Measurements from ENCODE around the gene PCGF2. TPM values are rescaled to one million over a fixed set of nuclear protein-coding genes. Genes with fewer than 3 reads are reported as not detected.
A peak's percentile ranks its signal among the peaks of the same experiment; 100 is the strongest.

The PCGF2 gene
- total RNA-seq, 1 donor = 3.3 TPM

GRCh38 chr17:38702916-38703741 is 45.0 kb downstream of the PCGF2 start:
- H3K9me3 ChIP-seq (ENCODE audit: low read depth, low read length) = no peaks in the 10 kb centered on the region
- H3K27me3 ChIP-seq (ENCODE audit: insufficient read depth, low read length) = no peaks in the 10 kb centered on the region
- H2AFZ ChIP-seq (ENCODE audit: low read length) = peak overlapping the region; percentile 91
- peak overlapping the region; percentile 91 for H3K4me3 ChIP-seq (ENCODE audit: insufficient read depth, low read length)
- H3K79me2 ChIP-seq (ENCODE audit: insufficient read depth, low read length) = peaks cover 28% of the 10 kb centered on the region
- H4K20me1 ChIP-seq (ENCODE audit: insufficient read depth, low read length) = peaks cover 21% of the 10 kb centered on the region
- H3K36me3 ChIP-seq (ENCODE audit: insufficient read depth, low read length) = peaks cover 5% of the 10 kb centered on the region
- DNase-seq (ENCODE audit: insufficient read length, low spot score, missing footprints) = peak; percentile 86
- H3K4me2 ChIP-seq (ENCODE audit: insufficient read depth, low read length) = peak overlapping the region; percentile 98
- peak overlapping the region; percentile 83 for H3K27ac ChIP-seq (ENCODE audit: low read depth, low read length)
- peaks cover 44% of the 10 kb centered on the region for H3K4me1 ChIP-seq (ENCODE audit: insufficient read depth, low read length)
- TF ChIP-seq, protein P1, sequence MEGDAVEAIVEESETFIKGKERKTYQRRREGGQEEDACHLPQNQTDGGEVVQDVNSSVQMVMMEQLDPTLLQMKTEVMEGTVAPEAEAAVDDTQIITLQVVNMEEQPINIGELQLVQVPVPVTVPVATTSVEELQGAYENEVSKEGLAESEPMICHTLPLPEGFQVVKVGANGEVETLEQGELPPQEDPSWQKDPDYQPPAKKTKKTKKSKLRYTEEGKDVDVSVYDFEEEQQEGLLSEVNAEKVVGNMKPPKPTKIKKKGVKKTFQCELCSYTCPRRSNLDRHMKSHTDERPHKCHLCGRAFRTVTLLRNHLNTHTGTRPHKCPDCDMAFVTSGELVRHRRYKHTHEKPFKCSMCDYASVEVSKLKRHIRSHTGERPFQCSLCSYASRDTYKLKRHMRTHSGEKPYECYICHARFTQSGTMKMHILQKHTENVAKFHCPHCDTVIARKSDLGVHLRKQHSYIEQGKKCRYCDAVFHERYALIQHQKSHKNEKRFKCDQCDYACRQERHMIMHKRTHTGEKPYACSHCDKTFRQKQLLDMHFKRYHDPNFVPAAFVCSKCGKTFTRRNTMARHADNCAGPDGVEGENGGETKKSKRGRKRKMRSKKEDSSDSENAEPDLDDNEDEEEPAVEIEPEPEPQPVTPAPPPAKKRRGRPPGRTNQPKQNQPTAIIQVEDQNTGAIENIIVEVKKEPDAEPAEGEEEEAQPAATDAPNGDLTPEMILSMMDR (IDR thresholded peaks at IDR 0.05; ENCODE audit: extremely low read depth, low read depth, low read length) = no peak

GRCh38 chr17:38702166-38702915 is 45.8 kb downstream of the PCGF2 start:
- H3K79me2 ChIP-seq (ENCODE audit: insufficient read depth, low read length) = peaks cover 24% of the 10 kb centered on the region
- H3K4me3 ChIP-seq (ENCODE audit: insufficient read depth, low read length) = peak overlapping the region; percentile 91
- TF ChIP-seq, protein P1 (IDR thresholded peaks at IDR 0.05; ENCODE audit: extremely low read depth, low read depth, low read length) = no peak
- peaks cover 44% of the 10 kb centered on the region for H3K4me1 ChIP-seq (ENCODE audit: insufficient read depth, low read length)
- peak; percentile 99 for DNase-seq (ENCODE audit: insufficient read length, low spot score, missing footprints)
- H3K27ac ChIP-seq (ENCODE audit: low read depth, low read length) = peak overlapping the region; percentile 83
- peak overlapping the region; percentile 82 for H2AFZ ChIP-seq (ENCODE audit: low read length)
- peaks cover 14% of the 10 kb centered on the region for H4K20me1 ChIP-seq (ENCODE audit: insufficient read depth, low read length)
- no peaks in the 10 kb centered on the region for H3K9me3 ChIP-seq (ENCODE audit: low read depth, low read length)
- H3K4me2 ChIP-seq (ENCODE audit: insufficient read depth, low read length) = peak overlapping the region; percentile 98
- no peaks in the 10 kb centered on the region for H3K36me3 ChIP-seq (ENCODE audit: insufficient read depth, low read length)
- H3K27me3 ChIP-seq (ENCODE audit: insufficient read depth, low read length) = no peaks in the 10 kb centered on the region

DNA sequence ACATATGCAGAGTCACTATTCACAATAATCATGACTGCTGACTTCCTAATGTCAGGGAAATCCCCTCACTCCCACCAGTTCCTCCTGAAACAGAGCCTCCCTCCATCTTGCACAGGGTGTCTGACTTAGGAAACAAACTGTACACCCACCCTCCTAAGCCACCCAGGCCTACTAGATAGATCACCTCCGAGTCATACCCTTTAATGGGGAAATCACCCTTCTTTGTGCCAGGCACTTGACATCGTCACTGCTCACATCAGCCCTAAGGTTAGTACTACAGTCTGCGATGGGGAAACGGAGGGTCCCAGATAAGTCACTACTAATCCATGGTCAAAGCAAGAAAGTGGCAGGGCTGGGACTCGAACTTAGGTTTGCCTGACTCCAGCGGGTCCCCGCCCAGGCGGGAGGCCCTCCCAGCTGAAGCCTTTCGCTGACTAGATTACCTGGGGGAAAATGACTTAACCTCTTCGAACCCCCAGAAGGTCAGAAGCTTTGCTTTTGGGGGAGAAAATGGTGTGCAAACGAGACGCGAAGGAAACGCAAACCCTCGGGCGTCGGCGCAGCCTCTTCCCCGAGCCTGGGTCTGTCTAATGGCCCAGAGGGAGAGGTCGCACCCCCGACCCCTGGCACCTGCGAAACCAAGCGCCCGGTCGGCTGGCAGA is 46.5 kb downstream of the PCGF2 start:
- Histone ChIP-seq H3K9me3 (ENCODE audit: low read depth, low read length) (no peaks in the 10 kb centered on the region), H3K4me1 (ENCODE audit: insufficient read depth, low read length) (peaks cover 39% of the 10 kb centered on the region), H4K20me1 (ENCODE audit: insufficient read depth, low read length) (peaks cover 6% of the 10 kb centered on the region), H2AFZ (ENCODE audit: low read length) (peak overlapping the region; percentile 74), H3K27ac (ENCODE audit: low read depth, low read length) (peak overlapping the region; percentile 46), H3K4me3 (ENCODE audit: insufficient read depth, low read length) (peak overlapping the region; percentile 91), H3K79me2 (ENCODE audit: insufficient read depth, low read length) (peaks cover 17% of the 10 kb centered on the region), H3K36me3 (ENCODE audit: insufficient read depth, low read length) (no peaks in the 10 kb centered on the region), H3K4me2 (ENCODE audit: insufficient read depth, low read length) (peak overlapping the region; percentile 84), H3K27me3 (ENCODE audit: insufficient read depth, low read length) (no peaks in the 10 kb centered on the region)
- peak; percentile 89 for DNase-seq (ENCODE audit: insufficient read length, low spot score, missing footprints)
- TF ChIP-seq, protein P1 (IDR thresholded peaks at IDR 0.05; ENCODE audit: extremely low read depth, low read depth, low read length) = no peak

Measured in osteoblast (primary cell).